Endothelial cell of umbilical vein (primary cell): ENCODE results near the gene TULP4. TPM values are rescaled to one million over a fixed set of nuclear protein-coding genes. Genes with fewer than 3 reads are reported as not detected.

ENCODE experiments used
- BruUV-seq: library from RNA; stranded (reverse); fragments of 400-500 nt; replicated peaks from 2 replicates; lab custom pipeline; 2021; lab: Mats Ljungman, UMichigan
- CTCF ChIA-PET: fragments of 300-600, 350-600 bp; sonication (Branson Sonifier 250); formaldehyde crosslinking; loops from one replicate; lab custom pipeline; 2021; ENCODE audit warnings: antibody characterized with exemption, inconsistent platforms; lab: Charles Lee
- POLR2A ChIA-PET: fragments of 300-600, 350-600 bp; sonication (Branson Sonifier 250); formaldehyde crosslinking; loops from one replicate; lab custom pipeline; 2021; ENCODE audit warnings: antibody characterized with exemption, inconsistent platforms; lab: Charles Lee
- DNase-seq: peaks from one replicate; pipeline ENCODE4 v3.0.0-alpha.2; 2011; ENCODE audit warnings: low read depth, low spot score
- FAIRE-seq: peaks from 2 replicates; lab custom pipeline; 2011; peaks lifted over from hg19 to GRCh38; lab: Jason Lieb, UNC
- H2AFZ ChIP-seq: 2 replicates; pipeline ENCODE4 v1.6.0; 2012; ENCODE audit warnings: low read depth, low read length, control low read depth, inconsistent platforms
- H3K27ac ChIP-seq: 2 replicates; pipeline ENCODE4 v1.5.1; 2011; ENCODE audit warnings: low read depth, mild to moderate bottlenecking, control low read depth, low read length, moderate library complexity; ENCODE audit not compliant: insufficient read depth
- H3K27me3 ChIP-seq, 2 experiments: 2 replicates each; pipeline versions ENCODE4 v1.6.0 to v1.6.1; 2011; ENCODE audit warnings: low read length in 2 of 2, mixed read lengths in 1 of 2; ENCODE audit not compliant: control insufficient read depth in 2 of 2, insufficient read depth in 2 of 2
- H3K36me3 ChIP-seq, 2 experiments: 2 replicates in 1 of 2; 3 replicates in 1 of 2; pipeline ENCODE4 v1.5.1; 2011; ENCODE audit warnings: low read length in 2 of 2, mild to moderate bottlenecking in 1 of 2, moderate library complexity in 1 of 2; ENCODE audit not compliant: control insufficient read depth in 2 of 2, insufficient read depth in 2 of 2; ENCODE audit errors: extremely low read depth in 1 of 2
- H3K4me1 ChIP-seq: 3 replicates; pipeline ENCODE4 v1.5.1; 2011; ENCODE audit warnings: mild to moderate bottlenecking, low read length; ENCODE audit not compliant: control insufficient read depth, insufficient read depth; ENCODE audit errors: extremely low read depth
- H3K4me2 ChIP-seq: 2 replicates; pipeline ENCODE4 v1.6.1; 2011; ENCODE audit warnings: low read length, control low read depth, mixed read lengths; ENCODE audit not compliant: insufficient read depth
- H3K4me3 ChIP-seq, 3 experiments: fragments of 200-600 bp in 1 of 3; sonication (generic), shearing (Covaris generic) in 1 of 3; replicated peaks in 1 of 3; 2 replicates each; pipeline ENCODE4 v1.5.1; 2011 to 2016; ENCODE audit warnings: control low read depth in 3 of 3, low read length in 3 of 3, mild to moderate bottlenecking in 2 of 3, inconsistent platforms in 1 of 3, low read depth in 1 of 3, moderate library complexity in 1 of 3; ENCODE audit not compliant: insufficient read depth in 1 of 3
- H3K79me2 ChIP-seq: 2 replicates; pipeline ENCODE4 v1.6.0; 2012; ENCODE audit warnings: low read length, inconsistent platforms; ENCODE audit not compliant: control insufficient read depth, insufficient read depth
- H3K9ac ChIP-seq: replicated peaks from 2 replicates; pipeline ENCODE3; 2011; ENCODE audit warnings: low read length, control low read depth; ENCODE audit not compliant: insufficient read depth; ENCODE audit errors: extremely low read depth
- H3K9me1 ChIP-seq: replicated peaks from 3 replicates; pipeline ENCODE4 v1.6.0; 2011; ENCODE audit warnings: mild to moderate bottlenecking, low read length; ENCODE audit not compliant: control insufficient read depth, insufficient read depth; ENCODE audit errors: extremely low read depth
- H3K9me3 ChIP-seq: replicated peaks from 2 replicates; pipeline ENCODE4 v1.5.1; 2012; ENCODE audit warnings: low read length, inconsistent platforms; ENCODE audit not compliant: control insufficient read depth, insufficient read depth
- H4K20me1 ChIP-seq: replicated peaks from 2 replicates; pipeline ENCODE3; 2011; ENCODE audit warnings: mild to moderate bottlenecking, low read length; ENCODE audit not compliant: control insufficient read depth, insufficient read depth; ENCODE audit errors: extremely low read depth
- EZH2 ChIP-seq: IDR thresholded peaks from 2 replicates; pipeline ENCODE4 v1.6.1; 2012; ENCODE audit warnings: borderline replicate concordance, low read depth, mild to moderate bottlenecking, moderate library complexity, low read length, inconsistent platforms; ENCODE audit not compliant: severe bottlenecking
- FOS ChIP-seq: IDR thresholded peaks from 2 replicates; pipeline ENCODE4 v1.6.1; 2011; ENCODE audit warnings: mild to moderate bottlenecking, low read length, moderate library complexity, borderline replicate concordance; ENCODE audit not compliant: insufficient read depth
- GATA2 ChIP-seq: IDR thresholded peaks from 2 replicates; pipeline ENCODE4 v1.7.0; 2011; ENCODE audit warnings: low read depth, mild to moderate bottlenecking, moderate library complexity, mixed read lengths, low read length; ENCODE audit not compliant: insufficient read length, insufficient read depth
- dilution Hi-C: fragments of 300-500 bp; cut with MboI; formaldehyde crosslinking; loops from one replicate; pipeline ENCODE4 v1.15.0; 2019; ENCODE audit warnings: low sequenced_read_pairs; ENCODE audit not compliant: extremely low pct_ligation_motif_present
- intact Hi-C: fragments of 100-400 bp; cut with micrococcal nuclease; formaldehyde crosslinking; loops from one replicate; pipeline ENCODE4 v1.10.0; 2022
- polyA plus RNA-seq, 4 experiments: library from polyadenylated mRNA; depleted of rRNA in 3 of 4; stranded (reverse) in 3 of 4; unstranded in 1 of 4; fragments of >200 nt; gene quantifications; 2 replicates each; pipeline versions ENCODE4 v1.2.1 to v1.2.3, GENCODE V29; 2011 to 2012; ENCODE audit warnings: missing spikeins in 1 of 4
- total RNA-seq: library from RNA; stranded (reverse); gene quantifications from 2 replicates; pipeline ENCODE4 v1.2.3, GENCODE V29; 2021
- TF ChIP-seq, protein P1 (sequence below), 2 donors: IDR thresholded peaks; 1 replicate in 1 of 2; 2 replicates in 1 of 2; pipeline ENCODE4 v1.5.1; 2011; ENCODE audit warnings: low read length in 2 of 2, mild to moderate bottlenecking in 2 of 2, moderate library complexity in 2 of 2, control low read depth in 1 of 2, inconsistent platforms in 1 of 2, low read depth in 1 of 2; ENCODE audit not compliant: insufficient read depth in 1 of 2; ENCODE audit errors: extremely low read depth in 1 of 2

Gene TULP4
- total and polyA plus RNA-seq, 2 donors (not counting 3 experiments of a cell fraction or from before 2014, with no cell fraction given): 10.8 to 55.1 TPM

DNA sequence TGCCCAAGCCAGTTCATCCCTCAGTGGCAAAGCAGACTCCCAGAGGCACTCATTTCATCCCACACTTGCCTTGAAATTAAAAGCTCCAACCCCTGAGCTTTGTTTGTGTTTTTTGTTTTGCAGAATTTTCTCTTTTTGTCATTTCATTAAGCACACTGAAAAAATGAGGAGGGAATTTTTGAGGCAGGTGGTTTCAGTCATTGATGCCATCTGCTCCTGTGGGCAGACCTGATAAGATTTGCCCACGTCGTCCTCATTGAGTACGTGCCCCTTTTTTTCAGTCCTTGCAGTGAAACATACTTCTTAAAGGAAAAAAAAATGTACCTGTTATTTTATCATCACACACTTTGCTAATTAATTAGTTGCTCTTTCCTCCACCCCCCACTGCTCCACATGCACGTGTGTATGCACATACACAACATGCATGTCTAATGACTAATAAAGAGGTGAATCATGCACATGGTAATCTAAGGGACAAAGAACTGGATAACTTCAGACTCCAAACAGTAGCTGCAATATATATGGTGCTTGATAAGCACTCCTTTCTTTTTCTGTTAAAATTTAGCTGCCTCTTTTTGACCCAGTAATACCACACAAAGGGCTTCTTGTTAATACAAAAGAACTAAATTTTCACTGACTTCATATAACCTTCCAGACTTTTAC, 145.5 kb downstream of the TULP4 start:
- no peak for FAIRE-seq
- no peak overlapping the region for H3K4me2 ChIP-seq
- intact Hi-C loops: no loop called here
- H3K27ac ChIP-seq: no peak overlapping the region
- CTCF ChIA-PET: interaction anchor here (2.5 kb wide), 1 partner anchor 237 kb away, joined by 7 read pairs; no protein-coding TSS in a partner anchor
- POLR2A ChIA-PET: no interaction called here
- H4K20me1 ChIP-seq: no peaks in the 10 kb centered on the region
- H3K9me1 ChIP-seq: no peaks in the 10 kb centered on the region
- DNase-seq: no peak
- BruUV-seq: no TSS peak
- H3K9ac ChIP-seq: no peak overlapping the region
- TF ChIP-seq, protein P1, sequence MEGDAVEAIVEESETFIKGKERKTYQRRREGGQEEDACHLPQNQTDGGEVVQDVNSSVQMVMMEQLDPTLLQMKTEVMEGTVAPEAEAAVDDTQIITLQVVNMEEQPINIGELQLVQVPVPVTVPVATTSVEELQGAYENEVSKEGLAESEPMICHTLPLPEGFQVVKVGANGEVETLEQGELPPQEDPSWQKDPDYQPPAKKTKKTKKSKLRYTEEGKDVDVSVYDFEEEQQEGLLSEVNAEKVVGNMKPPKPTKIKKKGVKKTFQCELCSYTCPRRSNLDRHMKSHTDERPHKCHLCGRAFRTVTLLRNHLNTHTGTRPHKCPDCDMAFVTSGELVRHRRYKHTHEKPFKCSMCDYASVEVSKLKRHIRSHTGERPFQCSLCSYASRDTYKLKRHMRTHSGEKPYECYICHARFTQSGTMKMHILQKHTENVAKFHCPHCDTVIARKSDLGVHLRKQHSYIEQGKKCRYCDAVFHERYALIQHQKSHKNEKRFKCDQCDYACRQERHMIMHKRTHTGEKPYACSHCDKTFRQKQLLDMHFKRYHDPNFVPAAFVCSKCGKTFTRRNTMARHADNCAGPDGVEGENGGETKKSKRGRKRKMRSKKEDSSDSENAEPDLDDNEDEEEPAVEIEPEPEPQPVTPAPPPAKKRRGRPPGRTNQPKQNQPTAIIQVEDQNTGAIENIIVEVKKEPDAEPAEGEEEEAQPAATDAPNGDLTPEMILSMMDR (IDR thresholded peaks at IDR 0.05; ENCODE audit: extremely low read depth in 1 of 2, insufficient read depth in 1 of 2, low read depth in 1 of 2, low read length in 2 of 2): no peak
- peak; percentile 38 for TF ChIP-seq FOS
- H3K9me3 ChIP-seq: no peaks in the 10 kb centered on the region
- H3K36me3 ChIP-seq: no peaks in the 10 kb centered on the region
- no peaks in the 10 kb centered on the region for H3K27me3 ChIP-seq
- peaks cover 25% of the 10 kb centered on the region for H3K4me1 ChIP-seq
- no peak overlapping the region for H2AFZ ChIP-seq
- H3K4me3 ChIP-seq: no peak overlapping the region
- H3K79me2 ChIP-seq: no peaks in the 10 kb centered on the region
- dilution Hi-C loops: no loop called here

DNA sequence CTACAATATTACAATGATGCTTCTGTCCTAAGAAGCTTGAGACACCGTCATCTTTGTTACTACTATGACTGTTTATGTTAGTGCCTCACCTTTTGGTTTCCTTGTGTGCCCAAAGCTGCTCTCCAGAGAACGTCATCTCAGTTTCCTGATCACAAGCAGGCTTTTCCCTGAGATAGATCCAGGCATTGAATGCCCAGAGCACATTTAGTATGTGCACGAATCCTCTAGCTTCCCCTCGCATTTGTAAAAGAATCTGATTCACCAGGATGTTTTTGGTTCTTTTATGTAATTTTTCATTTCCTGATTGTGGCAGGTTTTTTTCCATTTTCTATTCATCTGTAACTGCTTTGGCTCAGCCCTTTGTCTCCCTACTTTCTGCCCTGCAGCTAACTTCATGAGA, 147.5 kb downstream of the TULP4 start:
- Histone ChIP-seq H3K4me3 (no peak overlapping the region), H3K4me1 (peaks cover 25% of the 10 kb centered on the region), H4K20me1 (no peaks in the 10 kb centered on the region), H3K9me1 (no peaks in the 10 kb centered on the region), H3K27me3 (no peaks in the 10 kb centered on the region), H3K36me3 (peaks cover 0 to 4% of the 10 kb centered on the region in 2 experiments), H3K27ac (peak overlapping the region; percentile 77), H3K79me2 (no peaks in the 10 kb centered on the region), H2AFZ (no peak overlapping the region), H3K9ac (peak overlapping the region; percentile 52), H3K4me2 (peak overlapping the region; percentile 36), H3K9me3 (no peaks in the 10 kb centered on the region)
- intact Hi-C loops: loop anchor here (1.0 kb wide), 1 partner anchor 50 kb away; no protein-coding TSS in a partner anchor
- ChIA-PET POLR2A (no interaction called here), CTCF (interaction anchor here (0.7 to 1.9 kb wide), 8 partner anchors 10 to 245 kb away, joined by 3 to 11 read pairs (median 4); no protein-coding TSS in a partner anchor)
- FAIRE-seq (peak; percentile 78), DNase-seq (peak; percentile 88)
- TF ChIP-seq GATA2 (peak; percentile 32), EZH2 (no peak), FOS (peak; percentile 49)
- dilution Hi-C loops: no loop called here
- no TSS peak for BruUV-seq
